IPS-18c (cell line): Measurements from ENCODE around the gene SYVN1.

Experiments
- H3K4me3 ChIP-seq: 2 replicates; pipeline ENCODE4 v1.7.0; 2013; ENCODE audit warnings: low read depth, mild to moderate bottlenecking, low read length, moderate library complexity; ENCODE audit not compliant: insufficient read depth
- H3K9me3 ChIP-seq: one replicate; pipeline ENCODE4 v1.6.1; 2013; ENCODE audit warnings: mild to moderate bottlenecking, low read length, moderate library complexity; ENCODE audit not compliant: control insufficient read depth, insufficient read depth

Gene SYVN1

DNA sequence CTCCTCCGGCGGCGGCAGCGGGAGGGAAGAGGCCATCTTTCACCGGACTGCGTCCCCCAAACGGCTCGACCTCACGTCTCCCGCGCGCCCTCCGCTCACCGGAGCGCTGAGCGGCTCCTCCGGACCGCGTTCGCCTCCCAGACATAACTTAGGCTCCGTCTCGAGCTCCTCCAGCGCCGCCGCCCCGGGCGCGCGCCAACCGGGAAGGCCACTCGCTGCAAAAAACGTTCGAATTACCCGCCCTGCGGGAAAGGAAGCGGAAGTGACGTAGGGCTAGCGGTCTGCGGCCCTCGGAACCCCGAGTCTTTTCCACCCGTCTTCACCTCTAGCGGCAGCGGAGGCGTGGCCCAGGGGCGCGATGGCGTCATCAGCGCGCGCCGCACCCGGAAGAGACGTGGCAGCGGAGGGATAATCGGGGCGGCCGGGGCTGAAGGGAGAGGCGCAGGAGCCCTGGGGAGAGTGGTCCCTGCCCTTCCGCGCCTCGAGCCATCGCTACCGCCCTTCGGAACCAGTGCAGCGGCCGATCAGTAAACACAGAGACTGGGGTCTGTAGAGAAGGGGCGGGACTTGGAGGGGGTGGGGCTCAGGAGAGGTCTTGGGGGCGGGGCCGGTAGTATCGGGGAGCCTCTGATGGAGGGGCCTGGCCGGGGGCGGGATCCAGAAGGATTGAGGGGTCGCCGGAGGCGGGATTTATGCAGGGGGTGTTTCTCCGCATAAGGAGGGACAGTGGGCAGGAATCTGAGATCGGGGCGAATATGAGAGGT lies 50.3 kb downstream of the SYVN1 start, which contains the start of the genes CDCA5 and ZFPL1:
Gene CDCA5 (minus strand): TSS at position 207 of the 764 bp plus-strand sequence. CDS start 62 bp downstream, at position 145.
Gene ZFPL1 (plus strand): TSS at position 389 of the 764 bp plus-strand sequence. CDS start 477 bp downstream, outside the sequence.
- H3K4me3 ChIP-seq: peak within 1 kb of the TSS; percentile 99
- H3K9me3 ChIP-seq: no peaks in the 10 kb centered on the region

DNA sequence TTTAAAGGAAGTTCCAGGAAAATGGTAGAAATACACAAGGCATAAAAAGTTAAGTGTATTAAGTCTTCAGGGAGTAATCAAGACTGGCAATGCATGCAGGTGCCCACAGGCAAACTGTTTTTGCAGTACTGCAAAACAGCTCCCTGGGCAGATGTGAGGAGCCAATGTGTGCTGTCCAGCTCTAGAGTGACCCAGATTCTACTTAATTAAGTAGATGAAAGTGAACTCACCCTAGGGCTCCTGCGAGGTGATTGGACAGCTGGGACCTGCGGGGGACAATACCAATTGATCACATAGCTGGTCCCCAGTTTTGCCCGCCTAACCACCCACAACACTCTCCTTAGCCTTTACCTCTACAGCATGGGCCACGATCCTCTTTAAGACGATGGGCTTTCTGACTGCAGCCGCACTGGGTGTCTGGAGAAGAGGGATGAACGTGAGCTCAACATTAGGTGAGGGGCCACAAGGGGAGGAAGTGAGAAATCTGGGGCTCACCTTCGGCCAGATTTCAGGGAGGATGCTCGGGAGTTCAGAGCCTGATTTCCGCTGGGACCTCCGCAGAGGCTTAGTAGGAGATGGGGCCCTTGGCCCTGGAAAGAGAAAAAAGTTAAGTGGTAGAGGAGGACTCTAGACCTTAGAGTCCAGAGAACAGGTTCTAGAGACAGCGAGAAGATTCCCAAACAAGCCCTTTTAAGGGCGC lies 51.0 kb downstream of the SYVN1 start:
- H3K4me3 ChIP-seq: peak overlapping the region; percentile 99
- no peaks in the 10 kb centered on the region for H3K9me3 ChIP-seq

GRCh38 chr11:65078786-65079342 lies 55.5 kb downstream of the SYVN1 start:
- Histone ChIP-seq H3K9me3 (no peaks in the 10 kb centered on the region), H3K4me3 (no peak overlapping the region)

DNA sequence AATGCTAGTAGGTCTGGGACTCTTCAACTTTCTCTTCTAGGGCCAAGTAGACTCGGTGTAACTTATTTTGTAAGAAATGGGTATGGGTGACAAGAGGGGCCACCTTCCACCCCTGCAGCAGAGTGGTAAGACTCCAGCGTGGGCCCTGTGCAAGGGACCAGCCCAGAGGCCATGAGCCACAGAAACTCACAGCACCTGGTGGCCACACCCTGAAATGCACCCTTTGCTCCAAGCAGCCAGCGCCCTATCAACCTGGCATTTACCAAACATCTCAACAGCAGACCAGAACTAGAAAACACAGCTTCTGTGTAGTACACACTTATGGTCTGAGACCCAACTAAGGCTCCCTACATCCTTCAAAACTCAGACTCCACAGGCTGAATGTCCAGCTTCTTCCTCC lies 56.2 kb downstream of the SYVN1 start:
- H3K9me3 ChIP-seq: no peaks in the 10 kb centered on the region
- no peak overlapping the region for H3K4me3 ChIP-seq

- H3K9me3 ChIP-seq: no peaks in the 10 kb centered on the region
- no peak overlapping the region for H3K4me3 ChIP-seq
Observed at GRCh38 chr11:65077451-65077850, 56.9 kb downstream of the SYVN1 start.
